GM12874 (cell line): ENCODE data around the gene LONP2.
A peak's percentile ranks its signal among the peaks of the same experiment; 100 is the strongest.

Experiments used
- CTCF ChIP-seq: IDR thresholded peaks from 2 replicates; pipeline ENCODE4 v1.5.1; 2011; ENCODE audit warnings: low read depth, mild to moderate bottlenecking, control low read depth, low read length, moderate library complexity; ENCODE audit not compliant: insufficient read depth

The LONP2 gene

GRCh38 chr16:48340054-48340453, 96.0 kb downstream of the LONP2 start:
- no peak for TF ChIP-seq CTCF

- TF ChIP-seq CTCF = no peak
Measured at GRCh38 chr16:48342591-48342990, 98.5 kb downstream of the LONP2 start.

GRCh38 chr16:48347191-48347865, 103.2 kb downstream of the LONP2 start:
- no peak for TF ChIP-seq CTCF

- TF ChIP-seq CTCF = no peak
Measured at GRCh38 chr16:48347980-48348379, 103.9 kb downstream of the LONP2 start.

- TF ChIP-seq CTCF = no peak
Measured at GRCh38 chr16:48350736-48351135, 106.6 kb downstream of the LONP2 start.

- TF ChIP-seq CTCF = no peak
Measured at GRCh38 chr16:48352648-48353390, 108.7 kb downstream of the LONP2 start.

GRCh38 chr16:48353565-48354163, 109.6 kb downstream of the LONP2 start:
- peak; percentile 76 for TF ChIP-seq CTCF
